COLO668 (cell line): ENCODE results near the gene RAB3IP.
"Not testable (repeated sequence)": the region's sequence is repeated elsewhere in the genome, so short reads cannot be mapped to it uniquely, and the experiment has no call there.

Experiments used
- DNase-seq: peaks from one replicate; lab custom pipeline; 2025; ENCODE audit not compliant: unreplicated experiment; lab: John Stamatoyannopoulos, UW

Gene RAB3IP

GRCh38 chr12:69755302-69755701, 16.6 kb downstream of the RAB3IP start:
- DNase-seq = no peak

GRCh38 chr12:69756088-69756755, 17.6 kb downstream of the RAB3IP start:
- DNase-seq = no peak

- no peak for DNase-seq
Measured at GRCh38 chr12:69758105-69758504, 19.4 kb downstream of the RAB3IP start.

- not testable (repeated sequence) for DNase-seq
Measured at GRCh38 chr12:69759581-69759980, 20.9 kb downstream of the RAB3IP start.

- DNase-seq = no peak
Measured at GRCh38 chr12:69765515-69765914, 26.9 kb downstream of the RAB3IP start.

- DNase-seq = no peak
Measured at GRCh38 chr12:69766260-69766659, 27.6 kb downstream of the RAB3IP start.

- no peak for DNase-seq
Measured at GRCh38 chr12:69779928-69780327, 41.3 kb downstream of the RAB3IP start.

GRCh38 chr12:69783365-69783764, 44.7 kb downstream of the RAB3IP start:
- DNase-seq = no peak

GRCh38 chr12:69789351-69789750, 50.7 kb downstream of the RAB3IP start:
- no peak for DNase-seq

GRCh38 chr12:69792533-69792932, 53.9 kb downstream of the RAB3IP start:
- no peak for DNase-seq

- DNase-seq = not testable (repeated sequence)
Measured at GRCh38 chr12:69807101-69807897, 68.6 kb downstream of the RAB3IP start.

- no peak for DNase-seq
Measured at GRCh38 chr12:69810870-69811498, 72.3 kb downstream of the RAB3IP start.

GRCh38 chr12:69816082-69816481, 77.4 kb downstream of the RAB3IP start:
- no peak for DNase-seq

- DNase-seq = no peak
Measured at GRCh38 chr12:69821032-69821455, 82.4 kb downstream of the RAB3IP start.

GRCh38 chr12:69821456-69822159, 82.9 kb downstream of the RAB3IP start:
- no peak for DNase-seq

GRCh38 chr12:69822201-69822860, 83.7 kb downstream of the RAB3IP start:
- DNase-seq = no peak

GRCh38 chr12:69824028-69824427, 85.4 kb downstream of the RAB3IP start:
- no peak for DNase-seq

- DNase-seq = no peak
Measured at GRCh38 chr12:69824966-69825560, 86.4 kb downstream of the RAB3IP start, which contains the start of gene MYRFL. TSS of gene MYRFL (plus strand) at chr12:69825227. CDS start at chr12:69825518, 291 bp downstream.

GRCh38 chr12:69828897-69829296, 90.2 kb downstream of the RAB3IP start:
- DNase-seq = no peak

GRCh38 chr12:69833696-69834095, 95.0 kb downstream of the RAB3IP start:
- DNase-seq = no peak
